HCT116 (cell line): ENCODE data around the gene LIPG. TPM values are rescaled to one million over a fixed set of nuclear protein-coding genes. Genes with fewer than 3 reads are reported as not detected.

ENCODE experiments used
- ATAC-seq: fragments of 200-7000 bp; cut with Tn5 transposase; 2 replicates; pipeline ENCODE4 v1.9.1; 2020; ENCODE audit warnings: mild to moderate bottlenecking, moderate library complexity
- BruUV-seq: library from RNA; stranded (reverse); fragments of 400-500 nt; replicated peaks from 2 replicates; lab custom pipeline; 2021; lab: Mats Ljungman, UMichigan
- CTCF ChIA-PET: fragments of 300-600 bp; sonication (Branson Sonifier 250); formaldehyde crosslinking; loops from one replicate; lab custom pipeline; 2021; ENCODE audit warnings: antibody characterized with exemption; lab: Charles Lee
- POLR2A ChIA-PET: fragments of 300-600, 350-600 bp; sonication (Branson Sonifier 250); formaldehyde crosslinking; loops from one replicate; lab custom pipeline; 2021; ENCODE audit warnings: antibody characterized with exemption; lab: Charles Lee
- RAD21 ChIA-PET, 2 experiments: fragments of 300-600 bp; sonication (Branson Sonifier 250); formaldehyde crosslinking; loops; one replicate each; lab custom pipeline; 2023; ENCODE audit warnings: low total read pairs in 2 of 2; ENCODE audit not compliant: uncharacterized antibody in 2 of 2, unreplicated experiment in 2 of 2, low non-redundant PET in 1 of 2; lab: Charles Lee
- DNase-seq: peaks from one replicate; pipeline ENCODE4 v3.0.0-alpha.2; 2010; ENCODE audit warnings: low read depth, low spot score
- H2AFZ ChIP-seq: fragments of 200-600 bp; shearing (Covaris generic), sonication (generic); 2 replicates; pipeline ENCODE4 v1.6.1; 2017; ENCODE audit warnings: low read depth, mixed run types, mixed read lengths, antibody characterized with exemption, low read length; ENCODE audit not compliant: poor library complexity, severe bottlenecking
- H3K27ac ChIP-seq: 2 replicates; pipeline ENCODE4 v1.5.1; 2012; ENCODE audit warnings: low read depth, low read length
- H3K27me3 ChIP-seq: fragments of 200-600 bp; sonication (generic); 2 replicates; pipeline ENCODE4 v1.6.1; 2016; ENCODE audit warnings: mixed run types, low read length, mixed read lengths; ENCODE audit not compliant: insufficient read depth
- H3K36me3 ChIP-seq, 2 experiments: fragments of 200-500 bp in 1 of 2; fragments of 200-600 bp in 1 of 2; sonication (Bioruptor generic) in 1 of 2; sonication (generic) in 1 of 2; 2 replicates each; pipeline versions ENCODE4 v1.5.1 to v1.6.1; 2014 to 2016; ENCODE audit warnings: low read length in 2 of 2, inconsistent platforms in 1 of 2, mixed read lengths in 1 of 2, mixed run types in 1 of 2; ENCODE audit not compliant: insufficient read depth in 2 of 2, control insufficient read depth in 1 of 2
- H3K4me1 ChIP-seq, 2 experiments: fragments of 200-600 bp in 1 of 2; sonication (generic) in 1 of 2; 2 replicates each; pipeline versions ENCODE4 v1.5.1 to v1.6.1; 2012 to 2017; ENCODE audit warnings: low read length in 2 of 2, inconsistent platforms in 1 of 2, mild to moderate bottlenecking in 1 of 2, mixed read lengths in 1 of 2, mixed run types in 1 of 2, moderate library complexity in 1 of 2; ENCODE audit not compliant: insufficient read depth in 2 of 2, control insufficient read depth in 1 of 2
- H3K4me2 ChIP-seq: fragments of 200-600 bp; sonication (generic); 2 replicates; pipeline ENCODE4 v1.6.1; 2017; ENCODE audit warnings: mixed run types, low read length, mixed read lengths
- H3K4me3 ChIP-seq, 2 experiments: fragments of 200-600 bp in 1 of 2; sonication (generic) in 1 of 2; replicated peaks in 1 of 2; 2 replicates each; pipeline ENCODE4 v1.5.1; 2011 to 2016; ENCODE audit warnings: low read length in 2 of 2, control low read depth in 1 of 2, low read depth in 1 of 2, mild to moderate bottlenecking in 1 of 2, mixed read lengths in 1 of 2, mixed run types in 1 of 2
- H3K79me2 ChIP-seq: fragments of 200-600 bp; sonication (generic); 2 replicates; pipeline ENCODE4 v1.6.1; 2017; ENCODE audit warnings: mild to moderate bottlenecking, mixed run types, low read length, moderate library complexity, mixed read lengths; ENCODE audit not compliant: insufficient read depth
- H3K9ac ChIP-seq: fragments of 200-600 bp; sonication (generic); 2 replicates; pipeline ENCODE4 v1.6.1; 2016; ENCODE audit warnings: low read length, mixed read lengths
- H3K9me2 ChIP-seq: fragments of 200-600 bp; sonication (generic), shearing (Covaris generic); 2 replicates; pipeline ENCODE4 v1.6.1; 2017; ENCODE audit warnings: mixed run types, mild to moderate bottlenecking, moderate library complexity; ENCODE audit not compliant: insufficient read depth
- H3K9me3 ChIP-seq, 2 experiments: fragments of 200-500 bp in 1 of 2; fragments of 200-600 bp in 1 of 2; sonication (Bioruptor generic) in 1 of 2; sonication (generic) in 1 of 2; 2 replicates each; pipeline ENCODE4 v1.6.1; 2014 to 2017; ENCODE audit warnings: low read length in 2 of 2, mixed read lengths in 2 of 2, inconsistent platforms in 1 of 2, low read depth in 1 of 2, mild to moderate bottlenecking in 1 of 2, mixed run types in 1 of 2, moderate library complexity in 1 of 2; ENCODE audit not compliant: control insufficient read depth in 1 of 2, insufficient read depth in 1 of 2
- H4K20me1 ChIP-seq: fragments of 200-600 bp; sonication (generic), shearing (Covaris generic); 2 replicates; pipeline ENCODE4 v1.6.1; 2017; ENCODE audit warnings: mixed run types, mild to moderate bottlenecking, moderate library complexity; ENCODE audit not compliant: insufficient read depth
- CEBPB ChIP-seq: IDR thresholded peaks from 2 replicates; pipeline ENCODE4 v1.6.1; 2012; ENCODE audit warnings: low read depth
- ELF1 ChIP-seq: IDR thresholded peaks from 2 replicates; pipeline ENCODE4 v1.6.1; 2012; ENCODE audit warnings: low read depth, borderline replicate concordance
- EZH2 ChIP-seq: fragments of 200-600 bp; sonication (generic); IDR thresholded peaks from 2 replicates; pipeline ENCODE4 v1.6.1; 2017; ENCODE audit warnings: antibody characterized with exemption, mixed run types
- EZH2phosphoT487 ChIP-seq: fragments of 200-600 bp; IDR thresholded peaks from 2 replicates; pipeline ENCODE4 v1.6.1; 2018; ENCODE audit warnings: antibody characterized with exemption, borderline replicate concordance
- JUND ChIP-seq: IDR thresholded peaks from 2 replicates; pipeline ENCODE4 v1.6.1; 2012
- RAD21 ChIP-seq: IDR thresholded peaks from 2 replicates; pipeline ENCODE4 v1.6.1; 2012; ENCODE audit warnings: low read depth, mild to moderate bottlenecking
- SIN3A ChIP-seq: IDR thresholded peaks from 2 replicates; pipeline ENCODE4 v1.6.1; 2012; ENCODE audit warnings: low read depth
- SP1 ChIP-seq: IDR thresholded peaks from 2 replicates; pipeline ENCODE4 v1.6.1; 2012; ENCODE audit warnings: low read depth
- TCF7L2 ChIP-seq: IDR thresholded peaks from 2 replicates; pipeline ENCODE4 v1.7.0; 2011; ENCODE audit warnings: borderline replicate concordance, inconsistent platforms; ENCODE audit not compliant: insufficient read depth, insufficient read length; ENCODE audit errors: extremely low read depth
- YY1 ChIP-seq: IDR thresholded peaks from 2 replicates; pipeline ENCODE4 v1.6.1; 2011; ENCODE audit warnings: low read length, low read depth, moderate library complexity, mild to moderate bottlenecking; ENCODE audit not compliant: insufficient replicate concordance; ENCODE audit errors: extremely low read depth
- ZFX ChIP-seq: fragments of 450-650 bp; IDR thresholded peaks from 2 replicates; pipeline ENCODE4 v1.6.1; 2017
- intact Hi-C: fragments of 100-400 bp; cut with micrococcal nuclease; formaldehyde crosslinking; loops from 2 replicates; pipeline ENCODE4 v1.10.0; 2022
- total RNA-seq: library from RNA; stranded (reverse); gene quantifications from one replicate; pipeline ENCODE4 v1.2.1, GENCODE V29; 2021; ENCODE audit not compliant: unreplicated experiment
- TF ChIP-seq, protein P1 (sequence below): IDR thresholded peaks from 2 replicates; pipeline ENCODE4 v1.6.1; 2012
- TF ChIP-seq, protein P2 (sequence below), 3 experiments: fragments of 200-600 bp in 1 of 3; sonication (generic) in 1 of 3; IDR thresholded peaks in 2 of 3; conservative IDR thresholded peaks in 1 of 3; 2 replicates each; pipeline ENCODE4 v1.5.1; 2012 to 2017; ENCODE audit warnings: low read depth in 2 of 3, low read length in 2 of 3, antibody characterized with exemption in 1 of 3, borderline replicate concordance in 1 of 3, control low read depth in 1 of 3, mild to moderate bottlenecking in 1 of 3, mixed read lengths in 1 of 3, mixed run types in 1 of 3, moderate library complexity in 1 of 3; ENCODE audit not compliant: insufficient read depth in 1 of 3
- TF ChIP-seq, protein P3 (sequence below): IDR thresholded peaks from 2 replicates; pipeline ENCODE4 v1.6.1; 2012
- TF ChIP-seq, protein P4 (sequence below): IDR thresholded peaks from 2 replicates; pipeline ENCODE4 v1.6.1; 2012; ENCODE audit warnings: low read depth

LIPG gene
- total RNA-seq, 1 experiment from 2014 or later = 2.6 TPM

DNA sequence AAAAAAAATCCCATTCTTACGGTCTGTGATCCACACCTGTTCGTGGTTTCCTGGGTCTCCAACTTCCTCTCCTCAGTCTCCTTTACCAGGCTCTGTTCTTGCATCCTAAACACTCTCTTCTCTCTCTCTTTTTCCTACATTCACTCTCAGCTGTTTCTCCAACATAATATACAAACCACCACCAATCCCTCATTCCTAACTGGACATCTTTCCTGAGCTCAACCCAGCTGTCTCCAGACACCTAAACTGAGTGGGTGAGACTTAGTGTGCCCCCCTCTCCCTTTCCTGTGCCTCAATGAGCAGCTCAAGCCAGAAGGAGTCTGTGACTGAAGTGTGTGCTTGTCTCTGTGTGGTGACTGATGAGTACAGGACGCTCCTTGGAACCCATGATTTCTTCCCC is 59.4 kb downstream of the LIPG start:
- BruUV-seq = no TSS peak
- Histone ChIP-seq H2AFZ (no peak overlapping the region), H3K9me2 (no peaks in the 10 kb centered on the region), H3K27ac (no peak overlapping the region), H3K36me3 (no peaks in the 10 kb centered on the region), H4K20me1 (no peaks in the 10 kb centered on the region), H3K9ac (no peak overlapping the region), H3K4me2 (no peak overlapping the region), H3K79me2 (no peaks in the 10 kb centered on the region), H3K4me3 (no peak overlapping the region), H3K27me3 (peaks cover 5% of the 10 kb centered on the region; the same call in 1 of the 2 replicates), H3K9me3 (no peaks in the 10 kb centered on the region), H3K4me1 (no peaks in the 10 kb centered on the region)
- intact Hi-C loops = no loop called here
- ATAC-seq = no peak
- no peak for DNase-seq
- CTCF ChIA-PET = no interaction called here
- TF ChIP-seq EZH2phosphoT487 (no peak), CEBPB (no peak), EZH2 (no peak), JUND (no peak), SIN3A (no peak), YY1 (no peak), TCF7L2 (no peak), RAD21 (no peak)
- TF ChIP-seq, protein P1, sequence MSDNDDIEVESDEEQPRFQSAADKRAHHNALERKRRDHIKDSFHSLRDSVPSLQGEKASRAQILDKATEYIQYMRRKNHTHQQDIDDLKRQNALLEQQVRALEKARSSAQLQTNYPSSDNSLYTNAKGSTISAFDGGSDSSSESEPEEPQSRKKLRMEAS = no peak
- RAD21 ChIA-PET = no interaction called here
- POLR2A ChIA-PET = no interaction called here

GRCh38 chr18:49621717-49622351 is 60.0 kb downstream of the LIPG start:
- ATAC-seq = no peak
- CTCF ChIA-PET = no interaction called here
- Histone ChIP-seq H3K4me2 (no peak overlapping the region), H3K27me3 (peaks cover 5% of the 10 kb centered on the region; the same call in 1 of the 2 replicates), H3K4me3 (no peak overlapping the region), H3K9me2 (no peaks in the 10 kb centered on the region), H3K9ac (no peak overlapping the region), H3K27ac (no peak overlapping the region), H3K36me3 (no peaks in the 10 kb centered on the region), H3K79me2 (no peaks in the 10 kb centered on the region), H3K4me1 (no peaks in the 10 kb centered on the region), H4K20me1 (no peaks in the 10 kb centered on the region), H2AFZ (no peak overlapping the region), H3K9me3 (no peaks in the 10 kb centered on the region)
- intact Hi-C loops = no loop called here
- POLR2A ChIA-PET = no interaction called here
- DNase-seq = no peak
- RAD21 ChIA-PET = no interaction called here
- BruUV-seq = no TSS peak
- TF ChIP-seq ZFX (no peak), TCF7L2 (no peak), RAD21 (no peak), SP1 (no peak), ELF1 (no peak)
- TF ChIP-seq, protein P2, sequence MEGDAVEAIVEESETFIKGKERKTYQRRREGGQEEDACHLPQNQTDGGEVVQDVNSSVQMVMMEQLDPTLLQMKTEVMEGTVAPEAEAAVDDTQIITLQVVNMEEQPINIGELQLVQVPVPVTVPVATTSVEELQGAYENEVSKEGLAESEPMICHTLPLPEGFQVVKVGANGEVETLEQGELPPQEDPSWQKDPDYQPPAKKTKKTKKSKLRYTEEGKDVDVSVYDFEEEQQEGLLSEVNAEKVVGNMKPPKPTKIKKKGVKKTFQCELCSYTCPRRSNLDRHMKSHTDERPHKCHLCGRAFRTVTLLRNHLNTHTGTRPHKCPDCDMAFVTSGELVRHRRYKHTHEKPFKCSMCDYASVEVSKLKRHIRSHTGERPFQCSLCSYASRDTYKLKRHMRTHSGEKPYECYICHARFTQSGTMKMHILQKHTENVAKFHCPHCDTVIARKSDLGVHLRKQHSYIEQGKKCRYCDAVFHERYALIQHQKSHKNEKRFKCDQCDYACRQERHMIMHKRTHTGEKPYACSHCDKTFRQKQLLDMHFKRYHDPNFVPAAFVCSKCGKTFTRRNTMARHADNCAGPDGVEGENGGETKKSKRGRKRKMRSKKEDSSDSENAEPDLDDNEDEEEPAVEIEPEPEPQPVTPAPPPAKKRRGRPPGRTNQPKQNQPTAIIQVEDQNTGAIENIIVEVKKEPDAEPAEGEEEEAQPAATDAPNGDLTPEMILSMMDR (IDR thresholded peaks at IDR 0.05 in 2 of 3, conservative IDR thresholded peaks at IDR 0.05 in 1 of 3; ENCODE audit: borderline replicate concordance in 1 of 3, insufficient read depth in 1 of 3, low read depth in 2 of 3, low read length in 2 of 3) = no peak
- TF ChIP-seq, protein P3, sequence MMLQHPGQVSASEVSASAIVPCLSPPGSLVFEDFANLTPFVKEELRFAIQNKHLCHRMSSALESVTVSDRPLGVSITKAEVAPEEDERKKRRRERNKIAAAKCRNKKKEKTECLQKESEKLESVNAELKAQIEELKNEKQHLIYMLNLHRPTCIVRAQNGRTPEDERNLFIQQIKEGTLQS = no peak
- TF ChIP-seq, protein P4, sequence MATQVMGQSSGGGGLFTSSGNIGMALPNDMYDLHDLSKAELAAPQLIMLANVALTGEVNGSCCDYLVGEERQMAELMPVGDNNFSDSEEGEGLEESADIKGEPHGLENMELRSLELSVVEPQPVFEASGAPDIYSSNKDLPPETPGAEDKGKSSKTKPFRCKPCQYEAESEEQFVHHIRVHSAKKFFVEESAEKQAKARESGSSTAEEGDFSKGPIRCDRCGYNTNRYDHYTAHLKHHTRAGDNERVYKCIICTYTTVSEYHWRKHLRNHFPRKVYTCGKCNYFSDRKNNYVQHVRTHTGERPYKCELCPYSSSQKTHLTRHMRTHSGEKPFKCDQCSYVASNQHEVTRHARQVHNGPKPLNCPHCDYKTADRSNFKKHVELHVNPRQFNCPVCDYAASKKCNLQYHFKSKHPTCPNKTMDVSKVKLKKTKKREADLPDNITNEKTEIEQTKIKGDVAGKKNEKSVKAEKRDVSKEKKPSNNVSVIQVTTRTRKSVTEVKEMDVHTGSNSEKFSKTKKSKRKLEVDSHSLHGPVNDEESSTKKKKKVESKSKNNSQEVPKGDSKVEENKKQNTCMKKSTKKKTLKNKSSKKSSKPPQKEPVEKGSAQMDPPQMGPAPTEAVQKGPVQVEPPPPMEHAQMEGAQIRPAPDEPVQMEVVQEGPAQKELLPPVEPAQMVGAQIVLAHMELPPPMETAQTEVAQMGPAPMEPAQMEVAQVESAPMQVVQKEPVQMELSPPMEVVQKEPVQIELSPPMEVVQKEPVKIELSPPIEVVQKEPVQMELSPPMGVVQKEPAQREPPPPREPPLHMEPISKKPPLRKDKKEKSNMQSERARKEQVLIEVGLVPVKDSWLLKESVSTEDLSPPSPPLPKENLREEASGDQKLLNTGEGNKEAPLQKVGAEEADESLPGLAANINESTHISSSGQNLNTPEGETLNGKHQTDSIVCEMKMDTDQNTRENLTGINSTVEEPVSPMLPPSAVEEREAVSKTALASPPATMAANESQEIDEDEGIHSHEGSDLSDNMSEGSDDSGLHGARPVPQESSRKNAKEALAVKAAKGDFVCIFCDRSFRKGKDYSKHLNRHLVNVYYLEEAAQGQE = no peak
- TF ChIP-seq, protein P1 = no peak
